Measurements from ENCODE around the gene LRMDA.

Gene LRMDA

GRCh38 chr10:75978213-75978612, 546.8 kb downstream of the LRMDA start:
- Histone ChIP-seq H3K27ac (no peak overlapping the region), H3K4me3 (no peak overlapping the region), H4K20me1 (no peaks in the 10 kb centered on the region), H3K9me3 (replicated peaks in 1 of 11) (no peaks in the 10 kb centered on the region), H3K9ac (no peak overlapping the region), H3K36me3 (no peaks in the 10 kb centered on the region), H3K27me3 (no peaks in the 10 kb centered on the region), H3K4me1 (no peaks in the 10 kb centered on the region), H3K4me2 (no peak overlapping the region)
- no peak for TF ChIP-seq Cebpa-rat (IDR thresholded peaks at IDR 0.05)

- no peak overlapping the region for H3K9ac ChIP-seq
- H3K9me3 ChIP-seq (replicated peaks in 1 of 11): no peaks in the 10 kb centered on the region
- H3K36me3 ChIP-seq: no peaks in the 10 kb centered on the region
- no peak for TF ChIP-seq Cebpa-rat (IDR thresholded peaks at IDR 0.05)
- H3K4me3 ChIP-seq: no peak overlapping the region
- H3K27ac ChIP-seq: no peak overlapping the region
- H4K20me1 ChIP-seq: no peaks in the 10 kb centered on the region
- no peak overlapping the region for H3K4me2 ChIP-seq
- no peaks in the 10 kb centered on the region for H3K27me3 ChIP-seq
- no peaks in the 10 kb centered on the region for H3K4me1 ChIP-seq
Measured at GRCh38 chr10:75980419-75981002, 549.1 kb downstream of the LRMDA start.

GRCh38 chr10:75982611-75983369, 551.4 kb downstream of the LRMDA start:
- Histone ChIP-seq H3K36me3 (no peaks in the 10 kb centered on the region), H3K4me2 (no peak overlapping the region), H4K20me1 (no peaks in the 10 kb centered on the region), H3K27ac (no peak overlapping the region), H3K9me3 (replicated peaks in 1 of 11) (no peaks in the 10 kb centered on the region), H3K9ac (no peak overlapping the region), H3K27me3 (no peaks in the 10 kb centered on the region), H3K4me1 (no peaks in the 10 kb centered on the region), H3K4me3 (no peak overlapping the region)
- no peak for TF ChIP-seq Cebpa-rat (IDR thresholded peaks at IDR 0.05)

- no peaks in the 10 kb centered on the region for H3K36me3 ChIP-seq
- no peaks in the 10 kb centered on the region for H3K9me3 ChIP-seq (replicated peaks in 1 of 11)
- H3K9ac ChIP-seq: no peak overlapping the region
- no peak overlapping the region for H3K4me3 ChIP-seq
- H3K4me2 ChIP-seq: no peak overlapping the region
- H3K27ac ChIP-seq: no peak overlapping the region
- no peak for TF ChIP-seq Cebpa-rat (IDR thresholded peaks at IDR 0.05)
- no peaks in the 10 kb centered on the region for H4K20me1 ChIP-seq
- no peaks in the 10 kb centered on the region for H3K27me3 ChIP-seq
- no peaks in the 10 kb centered on the region for H3K4me1 ChIP-seq
Measured at GRCh38 chr10:75984067-75984466, 552.6 kb downstream of the LRMDA start.

GRCh38 chr10:75987616-75988015, 556.2 kb downstream of the LRMDA start:
- no peaks in the 10 kb centered on the region for H3K9me3 ChIP-seq (replicated peaks in 1 of 11)
- no peaks in the 10 kb centered on the region for H3K4me1 ChIP-seq
- no peak overlapping the region for H3K9ac ChIP-seq
- no peaks in the 10 kb centered on the region for H3K27me3 ChIP-seq
- no peak overlapping the region for H3K27ac ChIP-seq
- no peak overlapping the region for H3K4me2 ChIP-seq
- H4K20me1 ChIP-seq: no peaks in the 10 kb centered on the region
- no peak for TF ChIP-seq Cebpa-rat (IDR thresholded peaks at IDR 0.05)
- no peaks in the 10 kb centered on the region for H3K36me3 ChIP-seq
- H3K4me3 ChIP-seq: no peak overlapping the region

DNA sequence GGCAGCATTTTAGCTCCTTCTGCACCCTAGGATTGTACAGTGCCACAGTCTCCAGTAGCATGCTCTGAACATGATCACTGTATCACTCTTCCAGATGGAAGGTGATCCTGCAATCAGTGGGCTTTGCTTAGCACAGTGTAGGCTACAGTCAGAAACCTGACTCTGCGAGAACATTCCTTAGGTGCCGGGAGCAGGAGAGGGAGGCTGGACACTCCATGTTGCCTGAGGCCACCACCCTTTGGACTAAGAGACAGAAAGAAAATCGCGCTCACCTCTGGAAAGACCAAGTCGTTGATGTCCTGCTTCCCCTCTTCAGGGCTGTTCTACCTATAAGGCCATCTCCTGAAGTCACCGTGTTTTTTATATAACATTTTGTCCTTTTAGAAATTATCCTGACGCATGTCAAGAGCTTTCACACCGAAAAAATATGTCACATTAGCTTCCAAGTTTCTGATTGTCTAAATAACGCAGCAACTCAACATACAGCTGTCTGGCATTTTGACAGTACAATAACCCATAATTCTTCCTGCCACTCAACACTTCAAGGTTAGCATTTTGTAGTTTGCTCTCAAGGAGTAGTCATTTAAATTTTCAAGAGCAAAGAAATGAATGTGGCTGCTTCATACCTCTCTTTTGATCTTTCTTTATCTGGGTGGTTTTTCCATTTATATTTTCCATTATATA, 563.1 kb downstream of the LRMDA start:
- no peak for TF ChIP-seq Cebpa-rat (IDR thresholded peaks at IDR 0.05)
- Histone ChIP-seq H3K36me3 (no peaks in the 10 kb centered on the region), H3K9ac (no peak overlapping the region), H3K4me3 (no peak overlapping the region), H3K4me1 (no peaks in the 10 kb centered on the region; a peak in 1 of 20 replicates), H3K9me3 (replicated peaks in 1 of 11) (no peaks in the 10 kb centered on the region), H4K20me1 (no peaks in the 10 kb centered on the region), H3K4me2 (no peak overlapping the region), H3K27me3 (no peaks in the 10 kb centered on the region), H3K27ac (no peak overlapping the region)

- Histone ChIP-seq H3K9ac (no peak overlapping the region), H4K20me1 (no peaks in the 10 kb centered on the region), H3K27ac (no peak overlapping the region), H3K36me3 (no peaks in the 10 kb centered on the region), H3K4me2 (no peak overlapping the region), H3K4me3 (no peak overlapping the region), H3K4me1 (no peaks in the 10 kb centered on the region; a peak in 1 of 20 replicates), H3K27me3 (no peaks in the 10 kb centered on the region), H3K9me3 (replicated peaks in 1 of 11) (no peaks in the 10 kb centered on the region)
- TF ChIP-seq Cebpa-rat (IDR thresholded peaks at IDR 0.05): no peak
Measured at GRCh38 chr10:75995041-75995430, 563.6 kb downstream of the LRMDA start.

- Histone ChIP-seq H3K4me3 (no peak overlapping the region), H3K4me2 (no peak overlapping the region), H3K4me1 (no peaks in the 10 kb centered on the region; a peak in 1 of 20 replicates), H3K9me3 (replicated peaks in 1 of 11) (no peaks in the 10 kb centered on the region), H3K27me3 (no peaks in the 10 kb centered on the region), H4K20me1 (no peaks in the 10 kb centered on the region), H3K36me3 (no peaks in the 10 kb centered on the region), H3K27ac (no peak overlapping the region), H3K9ac (no peak overlapping the region)
- no peak for TF ChIP-seq Cebpa-rat (IDR thresholded peaks at IDR 0.05)
Measured at GRCh38 chr10:75995720-75996119, 564.3 kb downstream of the LRMDA start.

DNA sequence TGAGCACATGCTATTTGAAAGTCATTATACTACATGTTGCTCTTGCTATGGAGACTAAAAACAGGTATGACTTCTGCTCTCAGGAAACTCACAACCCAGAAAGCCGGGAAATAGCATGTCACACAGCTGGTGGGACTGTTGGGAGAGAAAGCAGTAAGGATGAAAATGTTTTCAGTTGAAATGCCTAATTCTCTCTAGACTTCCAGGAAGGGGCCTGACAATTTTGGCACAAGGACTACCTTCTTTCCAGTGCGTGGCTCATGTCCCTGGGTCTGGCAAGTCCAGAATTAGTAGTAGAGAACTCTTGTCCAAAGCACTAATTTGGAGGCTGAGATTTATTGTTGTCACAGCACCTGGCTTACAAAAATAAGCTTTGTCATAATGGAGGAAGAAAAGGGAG, 567.6 kb downstream of the LRMDA start:
- no peak overlapping the region for H3K4me3 ChIP-seq
- no peaks in the 10 kb centered on the region for H3K4me1 ChIP-seq
- no peaks in the 10 kb centered on the region for H3K27me3 ChIP-seq
- no peaks in the 10 kb centered on the region for H3K9me3 ChIP-seq (replicated peaks in 1 of 11)
- no peaks in the 10 kb centered on the region for H3K36me3 ChIP-seq
- no peak overlapping the region for H3K9ac ChIP-seq
- H3K4me2 ChIP-seq: no peak overlapping the region
- no peak overlapping the region for H3K27ac ChIP-seq
- no peaks in the 10 kb centered on the region for H4K20me1 ChIP-seq
- TF ChIP-seq Cebpa-rat (IDR thresholded peaks at IDR 0.05): no peak

Data from BLaER1 treated with 17β-estradiol and CSF1 and Interleukin-3, amounts not matched to agents 10 nM and 100 nM (cell line).